Calu3 (cell line): ENCODE results near the gene SELPLG. TPM values are rescaled to one million over a fixed set of nuclear protein-coding genes. Genes with fewer than 3 reads are reported as not detected.

Source experiments
- BruUV-seq: library from RNA; stranded (reverse); fragments of 400-500 nt; replicated peaks from 2 replicates; lab custom pipeline; 2021; lab: Mats Ljungman, UMichigan
- CTCF ChIA-PET: fragments of 300-600 bp; sonication (Branson Sonifier 250); formaldehyde crosslinking; loops from one replicate; lab custom pipeline; 2022; ENCODE audit warnings: antibody characterized with exemption; lab: Charles Lee
- DNase-seq: peaks from one replicate; pipeline ENCODE4 v3.0.0; 2022
- H3K27ac Mint-ChIP-seq: one replicate; pipeline ENCODE4 v1.8.0; 2022; ENCODE audit warnings: mixed read lengths; ENCODE audit not compliant: unreplicated experiment
- H3K27me3 Mint-ChIP-seq: one replicate; pipeline ENCODE4 v1.8.0; 2022; ENCODE audit warnings: mixed read lengths; ENCODE audit not compliant: unreplicated experiment
- H3K36me3 Mint-ChIP-seq: one replicate; pipeline ENCODE4 v1.8.0; 2022; ENCODE audit warnings: mild to moderate bottlenecking, moderate library complexity, mixed read lengths; ENCODE audit not compliant: insufficient read depth, unreplicated experiment
- H3K4me1 Mint-ChIP-seq: one replicate; pipeline ENCODE4 v1.8.0; 2022; ENCODE audit warnings: mild to moderate bottlenecking, low read depth, mixed read lengths; ENCODE audit not compliant: unreplicated experiment
- H3K4me3 Mint-ChIP-seq: one replicate; pipeline ENCODE4 v1.8.0; 2022; ENCODE audit warnings: mild to moderate bottlenecking, low read depth, moderate library complexity, mixed read lengths; ENCODE audit not compliant: unreplicated experiment
- H3K9me3 Mint-ChIP-seq: one replicate; pipeline ENCODE4 v1.8.0; 2022; ENCODE audit warnings: low read depth, mixed read lengths; ENCODE audit not compliant: unreplicated experiment
- CTCF ChIP-seq: fragments of 200-600 bp; IDR thresholded peaks from one replicate; pipeline ENCODE4 v1.8.0; 2022; ENCODE audit warnings: antibody characterized with exemption; ENCODE audit not compliant: unreplicated experiment
- intact Hi-C: fragments of 100-400 bp; cut with micrococcal nuclease; formaldehyde crosslinking; loops from one replicate; pipeline ENCODE4 v1.10.0; 2022; ENCODE audit not compliant: unreplicated experiment
- total RNA-seq: library from RNA; stranded (reverse); gene quantifications from 2 replicates; pipeline ENCODE4 v1.2.3, GENCODE V29; 2022

The SELPLG gene
- total RNA-seq, 1 experiment from 2014 or later, result 0.76 TPM

GRCh38 chr12:108583991-108584390, 49.7 kb downstream of the SELPLG start:
- Mint-ChIP-seq H3K9me3 (no peaks in the 10 kb centered on the region), H3K27me3 (peaks cover 68% of the 10 kb centered on the region), H3K27ac (no peak overlapping the region), H3K4me1 (no peaks in the 10 kb centered on the region), H3K4me3 (no peak overlapping the region), H3K36me3 (no peaks in the 10 kb centered on the region)
- intact Hi-C loops, result no loop called here
- BruUV-seq, result no TSS peak
- no peak for TF ChIP-seq CTCF
- CTCF ChIA-PET, result no interaction called here
- DNase-seq, result no peak

- no peak overlapping the region for H3K27ac Mint-ChIP-seq
- no peaks in the 10 kb centered on the region for H3K36me3 Mint-ChIP-seq
- no peaks in the 10 kb centered on the region for H3K4me1 Mint-ChIP-seq
- H3K4me3 Mint-ChIP-seq, result no peak overlapping the region
- intact Hi-C loops, result no loop called here
- BruUV-seq, result no TSS peak
- no peak for TF ChIP-seq CTCF
- H3K9me3 Mint-ChIP-seq, result peaks cover 2% of the 10 kb centered on the region
- CTCF ChIA-PET, result interaction anchor here (0.7 kb wide), 1 partner anchor 597 kb away, joined by 3 read pairs; no protein-coding TSS in a partner anchor
- DNase-seq, result no peak
- H3K27me3 Mint-ChIP-seq, result peaks cover 68% of the 10 kb centered on the region
Observed at GRCh38 chr12:108582978-108583770, 50.5 kb downstream of the SELPLG start.

- no peaks in the 10 kb centered on the region for H3K4me1 Mint-ChIP-seq
- TF ChIP-seq CTCF, result no peak
- intact Hi-C loops, result no loop called here
- peaks cover 2% of the 10 kb centered on the region for H3K9me3 Mint-ChIP-seq
- no peaks in the 10 kb centered on the region for H3K36me3 Mint-ChIP-seq
- H3K27ac Mint-ChIP-seq, result no peak overlapping the region
- BruUV-seq, result no TSS peak
- CTCF ChIA-PET, result no interaction called here
- no peak overlapping the region for H3K4me3 Mint-ChIP-seq
- no peak for DNase-seq
- H3K27me3 Mint-ChIP-seq, result peaks cover 68% of the 10 kb centered on the region
Observed at GRCh38 chr12:108582509-108582908, 51.2 kb downstream of the SELPLG start.

- CTCF ChIA-PET, result no interaction called here
- no peaks in the 10 kb centered on the region for H3K36me3 Mint-ChIP-seq
- BruUV-seq, result no TSS peak
- H3K9me3 Mint-ChIP-seq, result peaks cover 2% of the 10 kb centered on the region
- no peak for DNase-seq
- intact Hi-C loops, result no loop called here
- H3K4me3 Mint-ChIP-seq, result no peak overlapping the region
- no peaks in the 10 kb centered on the region for H3K4me1 Mint-ChIP-seq
- TF ChIP-seq CTCF, result no peak
- H3K27me3 Mint-ChIP-seq, result peaks cover 73% of the 10 kb centered on the region
- H3K27ac Mint-ChIP-seq, result no peak overlapping the region
Observed at GRCh38 chr12:108581311-108582227, 52.1 kb downstream of the SELPLG start.
